Epithelial cell of esophagus (primary cell): ENCODE data around the gene AKAP6.

Source experiments
- DNase-seq: peaks from one replicate; pipeline ENCODE4 v3.0.0; 2010; ENCODE audit warnings: low read depth
- H3K4me3 ChIP-seq: 2 replicates; pipeline ENCODE4 v1.5.1; 2011; ENCODE audit warnings: mild to moderate bottlenecking, low read length, control low read depth
- CTCF ChIP-seq: IDR thresholded peaks from 2 replicates; pipeline ENCODE4 v1.5.1; 2011; ENCODE audit warnings: low read depth, mild to moderate bottlenecking, low read length, control low read depth, inconsistent platforms; ENCODE audit not compliant: insufficient read depth; ENCODE audit errors: missing control alignments

The AKAP6 gene

GRCh38 chr14:32595497-32595896 lies 266.4 kb downstream of the AKAP6 start:
- DNase-seq, result no peak
- no peak overlapping the region for H3K4me3 ChIP-seq
- no peak for TF ChIP-seq CTCF

DNA sequence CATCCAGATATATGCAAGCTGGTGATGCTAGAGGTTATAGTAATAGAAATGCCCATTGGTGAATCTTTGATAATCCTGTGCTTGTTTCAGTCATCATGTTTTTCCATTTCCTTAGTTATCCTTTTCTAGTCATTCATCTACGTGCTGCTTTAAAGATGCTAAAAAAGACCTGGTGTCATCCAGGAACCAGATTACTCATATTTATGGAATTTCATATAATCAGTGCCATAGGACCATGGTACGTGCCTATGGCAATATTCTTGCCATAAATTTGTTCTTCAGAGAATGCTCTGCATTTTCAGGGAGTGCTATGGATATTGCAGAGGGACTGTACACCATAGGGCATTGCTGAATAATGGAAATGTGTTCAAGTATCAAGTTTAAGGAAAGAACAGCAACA lies 267.3 kb downstream of the AKAP6 start:
- no peak for DNase-seq
- TF ChIP-seq CTCF, result no peak
- H3K4me3 ChIP-seq, result no peak overlapping the region

DNA sequence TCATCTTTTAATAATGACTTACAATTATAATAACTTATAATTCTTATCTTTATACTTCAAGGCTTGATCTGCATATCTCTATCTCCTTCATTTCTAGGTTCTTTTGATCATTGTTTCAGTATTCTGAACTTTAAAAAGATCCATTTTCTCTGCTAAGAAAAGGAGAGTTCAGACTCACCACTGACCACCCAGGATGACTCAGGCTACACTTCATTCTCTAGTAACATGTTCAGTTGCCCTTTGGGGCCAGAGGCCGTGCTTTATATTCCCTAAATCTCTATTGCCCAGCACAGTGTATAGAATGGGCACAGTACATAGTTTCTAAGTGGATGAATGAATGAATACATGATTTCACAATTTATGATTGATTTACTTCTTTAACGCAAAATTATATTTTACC lies 268.7 kb downstream of the AKAP6 start:
- no peak for TF ChIP-seq CTCF
- no peak overlapping the region for H3K4me3 ChIP-seq
- no peak for DNase-seq

- no peak for TF ChIP-seq CTCF
- no peak overlapping the region for H3K4me3 ChIP-seq
- DNase-seq, result no peak
Observed at GRCh38 chr14:32601069-32601468, 272.0 kb downstream of the AKAP6 start.

- no peak overlapping the region for H3K4me3 ChIP-seq
- TF ChIP-seq CTCF, result no peak
- DNase-seq, result no peak
Observed at GRCh38 chr14:32601906-32602305, 272.8 kb downstream of the AKAP6 start.

GRCh38 chr14:32602699-32603098 lies 273.6 kb downstream of the AKAP6 start:
- TF ChIP-seq CTCF, result no peak
- no peak overlapping the region for H3K4me3 ChIP-seq
- DNase-seq, result no peak

- no peak for TF ChIP-seq CTCF
- no peak overlapping the region for H3K4me3 ChIP-seq
- DNase-seq, result no peak
Observed at GRCh38 chr14:32603992-32604565, 275.0 kb downstream of the AKAP6 start.
